ENCODE measurements around the gene IKZF2.

GRCh38 chr2:212994976-212995375 lies 156.4 kb downstream of the IKZF2 start:
- no peak for TF ChIP-seq CTCF (IDR thresholded peaks at IDR 0.05; ENCODE audit: low read length)
- no peak for TF ChIP-seq EZH2phosphoT487 (IDR thresholded peaks at IDR 0.05; ENCODE audit: low read length)

Measured in MM.1S (cell line).